Panc1 (cell line): Measurements from ENCODE around the gene RARA. TPM values are rescaled to one million over a fixed set of nuclear protein-coding genes. Genes with fewer than 3 reads are reported as not detected.
A peak's percentile ranks its signal among the peaks of the same experiment; 100 is the strongest.

Experiments
- ATAC-seq: fragments of 200-7000 bp; cut with Tn5 transposase; 2 replicates; pipeline ENCODE4 v1.9.1; 2020; ENCODE audit warnings: mild to moderate bottlenecking, moderate library complexity
- BruUV-seq: library from RNA; stranded (reverse); fragments of 400-500 nt; replicated peaks from 2 replicates; lab custom pipeline; 2021; lab: Mats Ljungman, UMichigan
- CTCF ChIA-PET: fragments of 300-600 bp; sonication (Branson Sonifier 250); formaldehyde crosslinking; loops from one replicate; lab custom pipeline; 2022; ENCODE audit warnings: antibody characterized with exemption; lab: Charles Lee
- POLR2A ChIA-PET: fragments of 300-600 bp; sonication (Branson Sonifier 250); formaldehyde crosslinking; loops from one replicate; lab custom pipeline; 2022; ENCODE audit warnings: antibody characterized with exemption; lab: Charles Lee
- DNase-seq: peaks from one replicate; pipeline ENCODE4 v3.0.0-alpha.2; 2010; ENCODE audit warnings: low read depth, low spot score
- H3K27ac ChIP-seq: 2 replicates; pipeline ENCODE4 v1.5.1; 2011; ENCODE audit warnings: mild to moderate bottlenecking, low read length, inconsistent platforms
- H3K27me3 ChIP-seq: fragments of 200-500 bp; sonication (Bioruptor generic); 2 replicates; pipeline ENCODE4 v1.6.0; 2014; ENCODE audit warnings: low read length, inconsistent platforms; ENCODE audit not compliant: control insufficient read depth, insufficient read depth
- H3K36me3 ChIP-seq: fragments of 200-500 bp; sonication (Bioruptor generic); 2 replicates; pipeline ENCODE4 v1.5.1; 2014; ENCODE audit warnings: inconsistent platforms, mild to moderate bottlenecking, low read length, moderate library complexity; ENCODE audit not compliant: control insufficient read depth, insufficient read depth
- H3K4me1 ChIP-seq: 2 replicates; pipeline ENCODE4 v1.5.1; 2011; ENCODE audit warnings: inconsistent platforms, mild to moderate bottlenecking, low read length, moderate library complexity; ENCODE audit not compliant: control insufficient read depth, insufficient read depth
- H3K4me3 ChIP-seq, 2 experiments: 2 replicates each; pipeline ENCODE4 v1.5.1; 2011 to 2012; ENCODE audit warnings: low read depth in 2 of 2, low read length in 2 of 2, mild to moderate bottlenecking in 2 of 2, inconsistent platforms in 1 of 2, moderate library complexity in 1 of 2
- H3K9me3 ChIP-seq: fragments of 200-500 bp; sonication (Bioruptor generic); 2 replicates; pipeline ENCODE4 v1.5.1; 2014; ENCODE audit warnings: low read depth, mild to moderate bottlenecking, inconsistent platforms, low read length, moderate library complexity; ENCODE audit not compliant: control insufficient read depth, insufficient read depth
- POLR2AphosphoS5 ChIP-seq: IDR thresholded peaks from 2 replicates; pipeline ENCODE4 v1.6.1; 2012; ENCODE audit warnings: mild to moderate bottlenecking, low read depth, low read length, moderate library complexity
- SIN3A ChIP-seq: IDR thresholded peaks from 2 replicates; pipeline ENCODE4 v1.6.1; 2012; ENCODE audit warnings: low read depth, mild to moderate bottlenecking, low read length, moderate library complexity, borderline replicate concordance; ENCODE audit not compliant: insufficient read depth
- TCF7L2 ChIP-seq: IDR thresholded peaks from 2 replicates; pipeline ENCODE4 v1.6.1; 2011; ENCODE audit warnings: mild to moderate bottlenecking, low read depth, low read length, inconsistent platforms
- in situ Hi-C: cut with HindIII; loops from 2 replicates; pipeline ENCODE4 v1.10.0; 2016; ENCODE audit warnings: low sequenced_read_pairs, low pct_unique_long_range_greater_than_20kb
- intact Hi-C: fragments of 100-400 bp; cut with micrococcal nuclease; formaldehyde crosslinking; loops from one replicate; pipeline ENCODE4 v1.10.0; 2022; ENCODE audit not compliant: unreplicated experiment
- total RNA-seq: library from RNA; stranded (reverse); gene quantifications from one replicate; pipeline ENCODE4 v1.2.1, GENCODE V29; 2021; ENCODE audit not compliant: unreplicated experiment
- TF ChIP-seq, protein P1 (sequence below), 2 experiments: IDR thresholded peaks; 2 replicates each; pipeline ENCODE4 v1.6.1; 2011 to 2012; ENCODE audit warnings: low read depth in 2 of 2, control low read depth in 1 of 2, low read length in 1 of 2, mild to moderate bottlenecking in 1 of 2, moderate library complexity in 1 of 2; ENCODE audit not compliant: insufficient read depth in 1 of 2
- TF ChIP-seq, protein P2 (sequence below): fragments of 450-650 bp; IDR thresholded peaks from 2 replicates; pipeline ENCODE4 v1.5.1; 2017; ENCODE audit warnings: mild to moderate bottlenecking

The RARA gene
- total RNA-seq, 1 experiment from 2014 or later = 55.6 TPM

DNA sequence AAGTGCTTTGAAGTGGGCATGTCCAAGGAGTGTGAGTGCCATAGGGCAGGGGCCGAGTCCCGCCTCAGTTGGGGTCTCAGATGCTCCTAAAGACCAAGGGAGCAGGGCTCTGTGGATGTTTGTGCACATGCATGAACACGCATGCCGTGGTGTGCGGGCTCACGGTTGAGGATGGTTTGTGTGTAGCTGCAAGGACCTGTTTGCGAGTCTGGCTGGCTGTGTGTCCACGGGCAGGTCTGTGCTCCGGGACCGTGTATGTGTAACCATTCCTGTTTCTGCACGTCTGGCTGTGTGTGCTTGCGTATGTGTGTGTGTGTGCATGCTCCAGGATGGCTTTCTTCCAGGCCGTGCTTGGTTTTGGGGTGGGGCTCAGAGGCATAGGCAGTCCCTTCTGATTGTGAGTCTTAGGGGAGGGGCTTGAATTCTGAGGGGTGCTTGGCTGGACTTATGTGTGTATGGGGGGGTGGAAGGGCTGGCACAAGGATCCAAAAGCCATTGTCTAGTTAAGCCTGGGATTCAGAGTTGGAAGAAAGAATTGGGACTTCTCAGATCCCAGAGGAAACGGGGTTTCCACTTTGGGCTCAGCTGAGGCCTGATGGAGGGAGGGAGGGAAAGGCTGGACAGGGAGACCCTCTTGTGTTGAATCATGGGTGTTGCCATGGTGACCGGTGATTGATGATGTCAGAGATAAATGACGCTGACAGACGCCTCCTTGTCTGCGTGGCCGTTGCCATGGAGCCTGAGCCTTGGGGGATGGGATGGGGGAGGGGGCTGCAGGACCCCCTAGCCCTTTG, 41.1 kb downstream of the RARA start:
- H3K27ac ChIP-seq = no peak overlapping the region
- intact Hi-C loops (no loop called here), in situ Hi-C loops (loop anchor here (5.0 kb wide), 1 partner anchor 48 kb away; no protein-coding TSS in a partner anchor)
- H3K27me3 ChIP-seq = no peaks in the 10 kb centered on the region
- H3K9me3 ChIP-seq = no peaks in the 10 kb centered on the region
- ChIA-PET CTCF (no interaction called here), POLR2A (no interaction called here)
- H3K4me3 ChIP-seq = no peak overlapping the region
- TF ChIP-seq TCF7L2 (no peak), POLR2AphosphoS5 (no peak), SIN3A (no peak)
- TF ChIP-seq, protein P1, sequence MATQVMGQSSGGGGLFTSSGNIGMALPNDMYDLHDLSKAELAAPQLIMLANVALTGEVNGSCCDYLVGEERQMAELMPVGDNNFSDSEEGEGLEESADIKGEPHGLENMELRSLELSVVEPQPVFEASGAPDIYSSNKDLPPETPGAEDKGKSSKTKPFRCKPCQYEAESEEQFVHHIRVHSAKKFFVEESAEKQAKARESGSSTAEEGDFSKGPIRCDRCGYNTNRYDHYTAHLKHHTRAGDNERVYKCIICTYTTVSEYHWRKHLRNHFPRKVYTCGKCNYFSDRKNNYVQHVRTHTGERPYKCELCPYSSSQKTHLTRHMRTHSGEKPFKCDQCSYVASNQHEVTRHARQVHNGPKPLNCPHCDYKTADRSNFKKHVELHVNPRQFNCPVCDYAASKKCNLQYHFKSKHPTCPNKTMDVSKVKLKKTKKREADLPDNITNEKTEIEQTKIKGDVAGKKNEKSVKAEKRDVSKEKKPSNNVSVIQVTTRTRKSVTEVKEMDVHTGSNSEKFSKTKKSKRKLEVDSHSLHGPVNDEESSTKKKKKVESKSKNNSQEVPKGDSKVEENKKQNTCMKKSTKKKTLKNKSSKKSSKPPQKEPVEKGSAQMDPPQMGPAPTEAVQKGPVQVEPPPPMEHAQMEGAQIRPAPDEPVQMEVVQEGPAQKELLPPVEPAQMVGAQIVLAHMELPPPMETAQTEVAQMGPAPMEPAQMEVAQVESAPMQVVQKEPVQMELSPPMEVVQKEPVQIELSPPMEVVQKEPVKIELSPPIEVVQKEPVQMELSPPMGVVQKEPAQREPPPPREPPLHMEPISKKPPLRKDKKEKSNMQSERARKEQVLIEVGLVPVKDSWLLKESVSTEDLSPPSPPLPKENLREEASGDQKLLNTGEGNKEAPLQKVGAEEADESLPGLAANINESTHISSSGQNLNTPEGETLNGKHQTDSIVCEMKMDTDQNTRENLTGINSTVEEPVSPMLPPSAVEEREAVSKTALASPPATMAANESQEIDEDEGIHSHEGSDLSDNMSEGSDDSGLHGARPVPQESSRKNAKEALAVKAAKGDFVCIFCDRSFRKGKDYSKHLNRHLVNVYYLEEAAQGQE (IDR thresholded peaks at IDR 0.05; ENCODE audit: insufficient read depth in 1 of 2, low read depth in 2 of 2, low read length in 1 of 2) = no peak
- TF ChIP-seq, protein P2, sequence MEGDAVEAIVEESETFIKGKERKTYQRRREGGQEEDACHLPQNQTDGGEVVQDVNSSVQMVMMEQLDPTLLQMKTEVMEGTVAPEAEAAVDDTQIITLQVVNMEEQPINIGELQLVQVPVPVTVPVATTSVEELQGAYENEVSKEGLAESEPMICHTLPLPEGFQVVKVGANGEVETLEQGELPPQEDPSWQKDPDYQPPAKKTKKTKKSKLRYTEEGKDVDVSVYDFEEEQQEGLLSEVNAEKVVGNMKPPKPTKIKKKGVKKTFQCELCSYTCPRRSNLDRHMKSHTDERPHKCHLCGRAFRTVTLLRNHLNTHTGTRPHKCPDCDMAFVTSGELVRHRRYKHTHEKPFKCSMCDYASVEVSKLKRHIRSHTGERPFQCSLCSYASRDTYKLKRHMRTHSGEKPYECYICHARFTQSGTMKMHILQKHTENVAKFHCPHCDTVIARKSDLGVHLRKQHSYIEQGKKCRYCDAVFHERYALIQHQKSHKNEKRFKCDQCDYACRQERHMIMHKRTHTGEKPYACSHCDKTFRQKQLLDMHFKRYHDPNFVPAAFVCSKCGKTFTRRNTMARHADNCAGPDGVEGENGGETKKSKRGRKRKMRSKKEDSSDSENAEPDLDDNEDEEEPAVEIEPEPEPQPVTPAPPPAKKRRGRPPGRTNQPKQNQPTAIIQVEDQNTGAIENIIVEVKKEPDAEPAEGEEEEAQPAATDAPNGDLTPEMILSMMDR = no peak
- peaks cover 77% of the 10 kb centered on the region for H3K4me1 ChIP-seq
- ATAC-seq (no peak), DNase-seq (no peak)
- BruUV-seq = TSS peak; percentile 29
- 0 out of 2 replicates have a peak, but pooled peaks cover 5% of the 10 kb centered on the region for H3K36me3 ChIP-seq

DNA sequence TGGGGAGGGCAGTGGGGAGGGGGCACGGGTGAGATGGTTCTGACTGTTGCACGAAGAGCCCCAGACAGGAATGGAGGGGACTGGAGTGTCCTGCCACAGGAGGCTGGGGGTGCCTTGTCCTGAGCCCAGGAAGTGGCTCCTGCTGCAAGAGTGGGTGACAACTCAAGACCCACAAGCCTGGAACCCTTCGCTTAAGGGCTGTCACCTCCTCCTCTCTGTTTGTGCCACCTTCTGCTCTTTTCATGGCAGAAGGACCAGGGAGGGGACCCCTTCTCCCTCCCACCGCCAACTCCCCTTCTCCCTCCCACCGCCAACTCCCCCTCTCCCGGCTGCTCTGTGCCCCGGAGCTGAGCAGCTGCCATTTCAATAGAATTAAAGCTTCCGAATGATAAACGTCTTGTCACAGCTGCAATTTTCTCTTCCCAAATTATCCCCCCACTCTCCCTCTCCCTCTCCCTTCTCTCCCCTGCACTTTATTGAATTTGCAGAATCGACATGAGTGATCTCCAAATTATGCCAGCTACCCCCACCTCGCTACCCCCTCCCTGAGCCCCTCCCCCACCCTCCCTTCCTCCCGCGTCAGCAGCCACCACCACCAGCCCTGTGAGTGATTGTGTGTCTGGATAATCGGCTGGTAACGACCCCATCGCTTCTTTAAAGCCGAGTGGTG, 41.8 kb downstream of the RARA start:
- POLR2A ChIA-PET = no interaction called here
- BruUV-seq = no TSS peak
- Histone ChIP-seq H3K4me1 (peaks cover 75% of the 10 kb centered on the region), H3K4me3 (no peak overlapping the region), H3K27ac (no peak overlapping the region), H3K9me3 (no peaks in the 10 kb centered on the region), H3K36me3 (0 out of 2 replicates have a peak, but pooled peaks cover 5% of the 10 kb centered on the region), H3K27me3 (no peaks in the 10 kb centered on the region)
- intact Hi-C loops (no loop called here), in situ Hi-C loops (loop anchor here (5.0 kb wide), 1 partner anchor 49 kb away; no protein-coding TSS in a partner anchor)
- no peak for ATAC-seq
- TF ChIP-seq, protein P2 = no peak
- TF ChIP-seq POLR2AphosphoS5 = no peak
- DNase-seq = no peak
- CTCF ChIA-PET = interaction anchor here (6.8 kb wide), 1 partner anchor 46 kb away, joined by 81 read pairs; no protein-coding TSS in a partner anchor
